ENCODE data around the gene MFAP2.

- TF ChIP-seq ESRRG (CRISPR knock-in tag; IDR thresholded peaks at IDR 0.05) (no peak), PATZ1 (CRISPR knock-in tag; IDR thresholded peaks at IDR 0.05; ENCODE audit: borderline replicate concordance) (no peak), RARB (CRISPR knock-in tag; IDR thresholded peaks at IDR 0.05) (no peak), TSHZ2 (CRISPR knock-in tag; IDR thresholded peaks at IDR 0.05) (no peak), ZFP3 (CRISPR knock-in tag; IDR thresholded peaks at IDR 0.05) (no peak), TCF4 (CRISPR knock-in tag; IDR thresholded peaks at IDR 0.05; ENCODE audit: borderline replicate concordance) (no peak), CREB5 (CRISPR knock-in tag; IDR thresholded peaks at IDR 0.05; ENCODE audit: low read depth) (no peak), ZNF70 (CRISPR knock-in tag; IDR thresholded peaks at IDR 0.05) (no peak)
These were observed 33.8 kb downstream of the MFAP2 start for GRCh38 chr1:16946646-16947045.
